MM.1S (cell line): Measurements from ENCODE around the gene FGD2.

ENCODE experiments used
- DNase-seq: peaks from one replicate; pipeline ENCODE4 v3.0.0-alpha.2; 2015
- H2AFZ ChIP-seq: fragments of 300-600 bp; sonication (generic); 2 replicates; pipeline ENCODE4 v1.6.0; 2016; ENCODE audit warnings: antibody characterized with exemption, low read length
- H3F3A ChIP-seq: fragments of 300-600 bp; sonication (generic); 2 replicates; pipeline ENCODE4 v1.6.1; 2016; ENCODE audit warnings: mild to moderate bottlenecking, antibody characterized with exemption, low read length, moderate library complexity, mixed read lengths; ENCODE audit not compliant: insufficient read depth
- H3K27ac ChIP-seq: fragments of 300-600 bp; sonication (generic); 2 replicates; pipeline ENCODE4 v1.5.1; 2016; ENCODE audit warnings: mild to moderate bottlenecking, low read length
- H3K27me3 ChIP-seq: fragments of 300-600 bp; sonication (generic); replicated peaks from 2 replicates; pipeline ENCODE4 v1.6.0; 2016; ENCODE audit warnings: low read length; ENCODE audit not compliant: insufficient read depth
- H3K36me3 ChIP-seq: fragments of 300-600 bp; sonication (generic); replicated peaks from 2 replicates; pipeline ENCODE4 v1.6.1; 2016; ENCODE audit warnings: mild to moderate bottlenecking, low read length, mixed read lengths; ENCODE audit not compliant: insufficient read depth
- H3K4me1 ChIP-seq: fragments of 300-600 bp; sonication (generic); 2 replicates; pipeline ENCODE4 v1.6.1; 2016; ENCODE audit warnings: low read length, mixed read lengths
- H3K4me2 ChIP-seq: fragments of 300-600 bp; sonication (generic); 2 replicates; pipeline ENCODE4 v1.6.0; 2016; ENCODE audit warnings: low read depth, low read length
- H3K4me3 ChIP-seq: fragments of 300-600 bp; sonication (generic); 2 replicates; pipeline ENCODE4 v1.5.1; 2016; ENCODE audit warnings: low read length, mixed read lengths
- H3K79me2 ChIP-seq: fragments of 300-600 bp; sonication (generic); 2 replicates; pipeline ENCODE4 v1.6.1; 2016; ENCODE audit warnings: mixed run types, low read length, mixed read lengths
- H3K9ac ChIP-seq: fragments of 300-600 bp; sonication (generic); 2 replicates; pipeline ENCODE4 v1.6.1; 2016; ENCODE audit warnings: low read length, mixed read lengths
- H3K9me2 ChIP-seq: fragments of 300-600 bp; sonication (generic); replicated peaks from 2 replicates; pipeline ENCODE4 v1.6.1; 2016; ENCODE audit warnings: mild to moderate bottlenecking, low read length, mixed read lengths; ENCODE audit not compliant: insufficient read depth
- H3K9me3 ChIP-seq: fragments of 300-600 bp; sonication (generic); replicated peaks from 2 replicates; pipeline ENCODE4 v1.6.1; 2016; ENCODE audit warnings: mild to moderate bottlenecking, low read length, mixed read lengths; ENCODE audit not compliant: insufficient read depth
- H4K20me1 ChIP-seq: fragments of 300-600 bp; sonication (generic); 2 replicates; pipeline ENCODE4 v1.6.1; 2016; ENCODE audit warnings: mild to moderate bottlenecking, low read length, moderate library complexity, mixed read lengths; ENCODE audit not compliant: insufficient read depth
- CTCF ChIP-seq: fragments of 300-600 bp; sonication (generic); IDR thresholded peaks from 2 replicates; pipeline ENCODE4 v1.5.1; 2016; ENCODE audit warnings: antibody characterized with exemption, low read length, mixed read lengths
- EZH2 ChIP-seq: fragments of 300-600 bp; sonication (generic); optimal IDR thresholded peaks from 2 replicates; pipeline ENCODE3; 2017; ENCODE audit warnings: low read depth, mild to moderate bottlenecking, antibody characterized with exemption, low read length, mixed read lengths
- EZH2phosphoT487 ChIP-seq: fragments of 300-600 bp; sonication (generic); IDR thresholded peaks from 2 replicates; pipeline ENCODE4 v1.6.1; 2018; ENCODE audit warnings: antibody characterized with exemption, low read length

The FGD2 gene

GRCh38 chr6:37077905-37078296 lies 72.4 kb downstream of the FGD2 start:
- Histone ChIP-seq H3K27ac (no peak overlapping the region), H3K79me2 (no peaks in the 10 kb centered on the region), H3K4me3 (no peak overlapping the region), H3K36me3 (no peaks in the 10 kb centered on the region), H3K4me2 (no peak overlapping the region), H3K9me3 (no peaks in the 10 kb centered on the region), H3K4me1 (peaks cover 3% of the 10 kb centered on the region), H3K9ac (no peak overlapping the region), H3F3A (peaks cover 2% of the 10 kb centered on the region; the same call in 1 of the 2 replicates), H4K20me1 (no peaks in the 10 kb centered on the region), H3K9me2 (no peaks in the 10 kb centered on the region), H3K27me3 (no peaks in the 10 kb centered on the region), H2AFZ (no peak overlapping the region)
- TF ChIP-seq EZH2, result no peak
- TF ChIP-seq CTCF, result no peak
- no peak for TF ChIP-seq EZH2phosphoT487
- no peak for DNase-seq
